Measurements from ENCODE around the gene MEGF6. TPM values are rescaled to one million over a fixed set of nuclear protein-coding genes. Genes with fewer than 3 reads are reported as not detected.
A peak's percentile ranks its signal among the peaks of the same experiment; 100 is the strongest.

The MEGF6 gene
- total and polyA plus RNA-seq, 2 experiments from 2014 or later: 11.6 to 21.9 TPM

- Histone ChIP-seq H3K9me2 (replicated peaks; ENCODE audit: insufficient read depth) (no peaks in the 10 kb centered on the region), H3K27me3 (no peaks in the 10 kb centered on the region), H3K79me2 (peaks cover 11% of the 10 kb centered on the region), H3K36me3 (replicated peaks; ENCODE audit: insufficient read depth, low read depth) (no peaks in the 10 kb centered on the region), H3K4me2 (peak overlapping the region; percentile 93), H3K27ac (peak overlapping the region; percentile 98), H2AFZ (no peak overlapping the region), H4K20me1 (ENCODE audit: insufficient read depth, poor library complexity, severe bottlenecking) (no peaks in the 10 kb centered on the region), H3K4me3 (no peak overlapping the region), H3K9me3 (ENCODE audit: low read depth) (no peaks in the 10 kb centered on the region), H3K4me1 (ENCODE audit: insufficient read depth) (peaks cover 48% of the 10 kb centered on the region)
- 91% methylated on average over 18 of the region's 18 CpGs for WGBS (ENCODE audit: low lambda C conversion rate, missing lambda C conversion rate)
- no peak for DNase-seq (ENCODE audit: low spot score)
- no peak for TF ChIP-seq EZH2phosphoT487 (IDR thresholded peaks at IDR 0.05; ENCODE audit: low read depth, severe bottlenecking, unreplicated experiment)
- no peak for TF ChIP-seq CTCF (IDR thresholded peaks at IDR 0.05; ENCODE audit: poor library complexity)
- TF ChIP-seq EZH2 (IDR thresholded peaks at IDR 0.05; ENCODE audit: borderline replicate concordance): no peak
Measured at GRCh38 chr1:3455670-3456448, 155.4 kb downstream of the MEGF6 start.

DNA sequence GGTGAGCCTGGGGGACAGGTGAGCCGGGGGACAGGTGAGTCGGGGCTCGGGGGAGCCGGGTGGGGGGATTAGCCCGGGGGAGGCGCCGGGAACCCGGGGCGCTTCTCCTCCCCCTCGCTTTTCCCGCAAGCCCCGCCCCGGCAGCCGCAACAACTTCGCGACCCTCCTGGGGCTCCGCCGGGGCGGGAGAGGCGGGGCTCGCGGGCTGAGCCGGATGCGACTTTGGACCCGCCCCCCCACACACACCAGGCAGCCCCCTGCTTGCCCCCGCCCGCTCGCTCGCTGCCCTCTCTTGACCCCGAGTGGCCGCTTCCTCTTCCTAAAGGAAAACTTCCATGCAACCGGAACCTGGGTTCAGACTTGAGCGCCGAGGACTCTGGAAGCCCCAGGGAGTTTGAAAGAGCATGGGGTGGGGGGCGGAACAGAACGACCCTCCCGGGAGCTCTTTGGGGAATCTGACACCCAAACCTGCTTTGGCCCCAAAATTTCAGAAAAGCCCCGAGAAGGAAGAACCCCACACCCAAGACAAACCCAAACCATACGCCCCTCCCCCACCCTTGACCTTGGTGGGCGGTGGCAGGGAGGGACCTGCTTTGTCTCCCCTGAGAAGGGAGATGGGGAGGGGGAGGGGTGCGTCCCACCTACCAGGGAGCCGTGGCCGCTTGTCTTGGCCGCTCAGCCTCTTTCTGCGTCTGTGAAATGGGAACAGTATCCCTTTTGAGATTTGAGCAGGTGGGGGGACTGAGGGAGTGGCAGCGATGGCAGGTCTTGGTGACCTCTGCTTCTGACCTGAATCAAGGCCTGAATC is 156.3 kb downstream of the MEGF6 start:
- Histone ChIP-seq H3K4me2 (peak overlapping the region; percentile 93), H3K79me2 (peaks cover 11% of the 10 kb centered on the region), H3K9me3 (ENCODE audit: low read depth) (no peaks in the 10 kb centered on the region), H3K4me1 (ENCODE audit: insufficient read depth) (peaks cover 40% of the 10 kb centered on the region), H3K27me3 (no peaks in the 10 kb centered on the region), H2AFZ (peak overlapping the region; percentile 21), H3K9me2 (replicated peaks; ENCODE audit: insufficient read depth) (no peaks in the 10 kb centered on the region), H3K27ac (peak overlapping the region; percentile 98), H3K36me3 (replicated peaks; ENCODE audit: insufficient read depth, low read depth) (no peaks in the 10 kb centered on the region), H3K4me3 (peak overlapping the region; percentile 56), H4K20me1 (ENCODE audit: insufficient read depth, poor library complexity, severe bottlenecking) (no peaks in the 10 kb centered on the region)
- TF ChIP-seq EZH2phosphoT487 (IDR thresholded peaks at IDR 0.05; ENCODE audit: low read depth, severe bottlenecking, unreplicated experiment) (no peak), EZH2 (IDR thresholded peaks at IDR 0.05; ENCODE audit: borderline replicate concordance) (no peak), CTCF (IDR thresholded peaks at IDR 0.05; ENCODE audit: poor library complexity) (no peak)
- DNase-seq (ENCODE audit: low spot score): peak; percentile 84
- WGBS (ENCODE audit: low lambda C conversion rate, missing lambda C conversion rate): 13% methylated on average over 18 of the region's 46 CpGs

GRCh38 chr1:3453891-3454810 is 157.2 kb downstream of the MEGF6 start, which contains the start of gene ARHGEF16:
ARHGEF16 (plus strand) TSS chr1:3454665; CDS start chr1:3463085, 8,420 bp downstream.
- peak within 1 kb of the TSS; percentile 21 for H2AFZ ChIP-seq
- H3K4me3 ChIP-seq: peak within 1 kb of the TSS; percentile 56
- no peaks in the 10 kb centered on the region for H3K27me3 ChIP-seq
- H3K79me2 ChIP-seq: peaks cover 11% of the 10 kb centered on the region
- H3K4me2 ChIP-seq: peak within 1 kb of the TSS; percentile 93
- TF ChIP-seq CTCF (IDR thresholded peaks at IDR 0.05; ENCODE audit: poor library complexity) (peak; percentile 54), EZH2 (IDR thresholded peaks at IDR 0.05; ENCODE audit: borderline replicate concordance) (no peak)
- no peaks in the 10 kb centered on the region for H3K36me3 ChIP-seq (replicated peaks; ENCODE audit: insufficient read depth, low read depth)
- H3K27ac ChIP-seq: peak within 1 kb of the TSS; percentile 98
- H3K9me3 ChIP-seq (ENCODE audit: low read depth): no peaks in the 10 kb centered on the region
- H3K9me2 ChIP-seq (replicated peaks; ENCODE audit: insufficient read depth): no peaks in the 10 kb centered on the region
- H4K20me1 ChIP-seq (ENCODE audit: insufficient read depth, poor library complexity, severe bottlenecking): no peaks in the 10 kb centered on the region
- WGBS (ENCODE audit: low lambda C conversion rate, missing lambda C conversion rate): 21% methylated on average over 28 of the region's 84 CpGs
- H3K4me1 ChIP-seq (ENCODE audit: insufficient read depth): peaks cover 31% of the 10 kb centered on the region
- peak; percentile 96 for DNase-seq (ENCODE audit: low spot score)

All from hepatocyte (in vitro differentiated cells).